CD4-positive, alpha-beta T cell treated with Interleukin-15 for 1 hour (primary cell): ENCODE measurements around the gene C10orf62.
"Not testable (repeated sequence)": the region's sequence is repeated elsewhere in the genome, so short reads cannot be mapped to it uniquely, and the experiment has no call there.

Source experiments
- DNase-seq: peaks from one replicate; pipeline ENCODE4 v3.0.0-alpha.2; 2020

Gene C10orf62

GRCh38 chr10:97589479-97589878 lies at the start of gene C10orf62:
Gene C10orf62 (plus strand): TSS chr10:97589721. CDS start chr10:97589898, 177 bp downstream.
- DNase-seq, result no peak

- no peak for DNase-seq
These were observed 48.6 kb upstream of the C10orf62 start for GRCh38 chr10:97540669-97541500.

GRCh38 chr10:97542169-97543024 lies 47.1 kb upstream of the C10orf62 start:
- peak; percentile 47 for DNase-seq

- peak; percentile 72 for DNase-seq
These were observed 46.4 kb upstream of the C10orf62 start for GRCh38 chr10:97543025-97543546.

- no peak for DNase-seq
These were observed 42.9 kb upstream of the C10orf62 start for GRCh38 chr10:97546456-97547270.

GRCh38 chr10:97547271-97547600 lies 42.3 kb upstream of the C10orf62 start:
- no peak for DNase-seq

- no peak for DNase-seq
These were observed 41.6 kb upstream of the C10orf62 start for GRCh38 chr10:97547962-97548361.

GRCh38 chr10:97548828-97549455 lies 40.6 kb upstream of the C10orf62 start:
- no peak for DNase-seq

- DNase-seq, result no peak
These were observed 39.8 kb upstream of the C10orf62 start for GRCh38 chr10:97549587-97550322.

- no peak for DNase-seq
These were observed 39.0 kb upstream of the C10orf62 start for GRCh38 chr10:97550336-97551149.

GRCh38 chr10:97551271-97551670 lies 38.2 kb upstream of the C10orf62 start:
- DNase-seq, result no peak

- DNase-seq, result peak; percentile 54
These were observed 35.9 kb upstream of the C10orf62 start for GRCh38 chr10:97553575-97554031.

- DNase-seq, result not testable (repeated sequence)
These were observed 35.2 kb upstream of the C10orf62 start for GRCh38 chr10:97554336-97554735.

GRCh38 chr10:97555541-97555940 lies 34.0 kb upstream of the C10orf62 start:
- DNase-seq, result not testable (repeated sequence)

- DNase-seq, result not testable (repeated sequence)
These were observed 28.7 kb upstream of the C10orf62 start for GRCh38 chr10:97560731-97561381.

GRCh38 chr10:97561386-97562077 lies 28.0 kb upstream of the C10orf62 start:
- DNase-seq, result not testable (repeated sequence)

GRCh38 chr10:97562329-97562728 lies 27.2 kb upstream of the C10orf62 start:
- DNase-seq, result not testable (repeated sequence)

- DNase-seq, result no peak
These were observed 26.2 kb upstream of the C10orf62 start for GRCh38 chr10:97563337-97563736.

- DNase-seq, result no peak
These were observed 24.7 kb upstream of the C10orf62 start for GRCh38 chr10:97564776-97565175.
